Stimulated activated naive CD8-positive, alpha-beta T cell treated with anti-CD3 and anti-CD28 coated beads, Interleukin-15, Interleukin-2, amounts not matched to agents 100 ng/mL and 50 ng/mL, for 24 hours (primary cell): Measurements from ENCODE around the gene ESCO1.

ENCODE experiments used
- H3K27ac Mint-ChIP-seq: one replicate; pipeline ENCODE4 v1.8.0; 2021; ENCODE audit warnings: mild to moderate bottlenecking, mixed read lengths
- H3K27me3 Mint-ChIP-seq: one replicate; pipeline ENCODE4 v1.8.0; 2021; ENCODE audit warnings: mixed read lengths
- H3K36me3 Mint-ChIP-seq: one replicate; pipeline ENCODE4 v1.8.0; 2021; ENCODE audit warnings: low read depth, mixed read lengths
- H3K4me1 Mint-ChIP-seq: one replicate; pipeline ENCODE4 v1.8.0; 2021; ENCODE audit warnings: low read depth, mixed read lengths
- H3K4me3 Mint-ChIP-seq: one replicate; pipeline ENCODE4 v1.8.0; 2021; ENCODE audit warnings: mild to moderate bottlenecking, mixed read lengths
- H3K9me3 Mint-ChIP-seq: one replicate; pipeline ENCODE4 v1.8.0; 2021; ENCODE audit warnings: mixed read lengths

Gene ESCO1

GRCh38 chr18:21538230-21538629, 62.3 kb downstream of the ESCO1 start:
- peaks cover 18% of the 10 kb centered on the region for H3K36me3 Mint-ChIP-seq
- H3K9me3 Mint-ChIP-seq: no peaks in the 10 kb centered on the region
- no peak overlapping the region for H3K4me3 Mint-ChIP-seq
- H3K4me1 Mint-ChIP-seq: no peaks in the 10 kb centered on the region
- H3K27ac Mint-ChIP-seq: no peak overlapping the region
- no peaks in the 10 kb centered on the region for H3K27me3 Mint-ChIP-seq

- Mint-ChIP-seq H3K9me3 (no peaks in the 10 kb centered on the region), H3K4me3 (no peak overlapping the region), H3K36me3 (peaks cover 42% of the 10 kb centered on the region), H3K27ac (no peak overlapping the region), H3K27me3 (no peaks in the 10 kb centered on the region), H3K4me1 (no peaks in the 10 kb centered on the region)
These were observed 66.2 kb downstream of the ESCO1 start for GRCh38 chr18:21534327-21534726.

DNA sequence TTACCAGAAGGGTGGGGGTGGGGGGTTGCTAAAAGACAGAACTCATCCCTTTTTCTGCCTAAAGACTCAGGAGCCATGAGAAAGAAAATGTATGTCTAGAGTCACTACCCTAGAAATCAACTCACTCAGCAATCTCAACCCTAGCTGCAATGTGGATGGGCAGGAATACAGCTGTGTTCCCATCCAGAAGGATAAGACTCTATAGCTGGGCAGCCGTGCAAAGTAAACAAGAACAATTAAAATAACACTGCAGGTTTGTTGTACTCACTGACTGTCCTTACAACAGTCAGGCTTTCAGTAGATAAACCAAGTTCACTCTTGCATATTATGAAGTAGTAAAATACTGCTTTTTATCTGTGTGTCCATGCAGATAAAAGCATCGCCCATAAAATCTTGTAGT, 74.0 kb downstream of the ESCO1 start:
- H3K36me3 Mint-ChIP-seq: peaks cover 60% of the 10 kb centered on the region
- H3K9me3 Mint-ChIP-seq: no peaks in the 10 kb centered on the region
- no peak overlapping the region for H3K4me3 Mint-ChIP-seq
- no peaks in the 10 kb centered on the region for H3K4me1 Mint-ChIP-seq
- H3K27me3 Mint-ChIP-seq: no peaks in the 10 kb centered on the region
- no peak overlapping the region for H3K27ac Mint-ChIP-seq

DNA sequence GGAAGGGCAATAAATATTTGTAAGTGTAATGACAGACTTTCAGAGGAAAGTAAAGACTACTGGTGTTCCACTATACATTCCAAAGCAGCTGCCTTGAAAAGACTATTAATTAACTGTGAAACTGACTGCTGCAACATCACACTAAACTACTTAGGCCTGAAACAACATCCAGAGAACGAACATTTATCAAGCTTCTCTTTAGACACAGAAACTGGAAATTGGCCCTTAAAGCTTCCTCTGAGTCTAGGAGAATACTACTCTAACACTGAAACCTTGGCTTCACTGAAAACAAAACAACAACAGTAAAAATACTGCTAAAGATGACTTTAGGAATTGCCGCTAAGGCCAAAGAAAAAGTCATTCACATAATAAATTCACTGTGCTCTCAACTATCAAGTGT, 74.6 kb downstream of the ESCO1 start:
- no peak overlapping the region for H3K4me3 Mint-ChIP-seq
- H3K36me3 Mint-ChIP-seq: peaks cover 59% of the 10 kb centered on the region
- H3K4me1 Mint-ChIP-seq: no peaks in the 10 kb centered on the region
- H3K27me3 Mint-ChIP-seq: no peaks in the 10 kb centered on the region
- H3K9me3 Mint-ChIP-seq: no peaks in the 10 kb centered on the region
- peak overlapping the region; percentile 33 for H3K27ac Mint-ChIP-seq

- no peaks in the 10 kb centered on the region for H3K27me3 Mint-ChIP-seq
- H3K36me3 Mint-ChIP-seq: peaks cover 45% of the 10 kb centered on the region
- H3K4me3 Mint-ChIP-seq: no peak overlapping the region
- no peaks in the 10 kb centered on the region for H3K4me1 Mint-ChIP-seq
- H3K27ac Mint-ChIP-seq: no peak overlapping the region
- H3K9me3 Mint-ChIP-seq: no peaks in the 10 kb centered on the region
These were observed 78.0 kb downstream of the ESCO1 start for GRCh38 chr18:21522530-21522929.

DNA sequence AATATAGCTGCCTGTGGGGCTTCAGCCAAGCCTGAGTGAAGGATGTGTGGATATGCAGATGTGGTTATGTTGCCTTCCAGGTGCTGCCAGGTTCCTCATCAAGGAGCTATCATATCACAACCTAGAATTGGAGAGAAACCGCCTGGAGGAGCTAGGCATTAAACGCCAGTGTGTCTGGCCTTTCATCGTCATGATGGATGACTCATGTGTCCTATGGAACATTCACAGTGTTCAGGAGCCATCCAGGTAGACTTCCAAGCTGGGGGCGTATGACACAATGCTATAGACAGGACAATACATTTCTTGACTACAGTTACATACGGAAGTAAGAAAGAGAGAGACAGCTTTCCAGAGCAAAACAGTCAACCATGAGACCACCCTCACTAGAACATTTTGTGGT, 86.8 kb downstream of the ESCO1 start:
- Mint-ChIP-seq H3K27ac (no peak overlapping the region), H3K27me3 (no peaks in the 10 kb centered on the region), H3K36me3 (peaks cover 34% of the 10 kb centered on the region), H3K4me1 (no peaks in the 10 kb centered on the region), H3K9me3 (peaks cover 3% of the 10 kb centered on the region), H3K4me3 (no peak overlapping the region)

GRCh38 chr18:21513292-21513691, 87.2 kb downstream of the ESCO1 start:
- H3K9me3 Mint-ChIP-seq: peaks cover 3% of the 10 kb centered on the region
- no peaks in the 10 kb centered on the region for H3K4me1 Mint-ChIP-seq
- H3K36me3 Mint-ChIP-seq: peaks cover 34% of the 10 kb centered on the region
- H3K27me3 Mint-ChIP-seq: no peaks in the 10 kb centered on the region
- H3K27ac Mint-ChIP-seq: no peak overlapping the region
- H3K4me3 Mint-ChIP-seq: no peak overlapping the region

- no peaks in the 10 kb centered on the region for H3K27me3 Mint-ChIP-seq
- no peak overlapping the region for H3K4me3 Mint-ChIP-seq
- no peak overlapping the region for H3K27ac Mint-ChIP-seq
- H3K9me3 Mint-ChIP-seq: peaks cover 3% of the 10 kb centered on the region
- no peaks in the 10 kb centered on the region for H3K4me1 Mint-ChIP-seq
- H3K36me3 Mint-ChIP-seq: peaks cover 21% of the 10 kb centered on the region
These were observed 91.4 kb downstream of the ESCO1 start for GRCh38 chr18:21509062-21509461.

DNA sequence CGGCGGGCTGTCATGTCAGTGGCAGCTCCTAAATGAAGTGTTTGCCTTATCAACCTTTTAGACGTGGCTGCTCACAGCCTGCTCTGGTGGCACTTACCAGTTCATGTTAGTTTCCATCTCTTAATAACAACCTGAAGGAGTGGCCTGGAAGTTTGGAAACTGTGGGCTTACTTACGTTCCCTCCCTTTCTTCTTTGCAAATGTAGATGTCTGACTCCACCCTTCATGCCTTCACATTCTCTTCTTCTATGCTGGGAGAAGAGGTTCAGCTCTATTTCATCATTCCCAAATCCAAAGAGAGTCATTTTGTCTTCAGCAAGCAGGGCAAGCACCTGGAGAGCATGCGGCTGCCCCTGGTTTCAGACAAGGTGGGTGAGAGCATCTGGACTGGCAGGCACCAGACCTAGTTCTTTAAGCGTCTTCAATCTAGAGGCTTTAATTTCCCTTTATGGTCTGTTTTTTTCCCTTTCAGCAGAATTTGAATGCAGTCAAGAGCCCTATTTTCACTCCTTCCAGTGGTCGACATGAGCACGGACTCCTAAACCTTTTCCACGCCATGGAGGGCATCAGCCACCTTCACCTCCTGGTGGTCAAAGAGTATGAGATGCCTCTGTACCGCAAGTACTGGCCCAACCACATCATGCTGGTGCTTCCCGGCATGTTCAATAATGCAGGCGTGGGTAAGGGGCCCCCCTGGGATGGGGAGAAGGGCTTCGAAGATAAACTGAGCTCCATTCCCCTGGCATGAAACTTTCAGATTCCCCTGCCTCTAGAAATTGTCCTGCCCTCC, 92.4 kb downstream of the ESCO1 start:
- no peak overlapping the region for H3K27ac Mint-ChIP-seq
- H3K4me3 Mint-ChIP-seq: no peak overlapping the region
- peaks cover 3% of the 10 kb centered on the region for H3K9me3 Mint-ChIP-seq
- H3K36me3 Mint-ChIP-seq: peaks cover 13% of the 10 kb centered on the region
- no peaks in the 10 kb centered on the region for H3K27me3 Mint-ChIP-seq
- no peaks in the 10 kb centered on the region for H3K4me1 Mint-ChIP-seq

DNA sequence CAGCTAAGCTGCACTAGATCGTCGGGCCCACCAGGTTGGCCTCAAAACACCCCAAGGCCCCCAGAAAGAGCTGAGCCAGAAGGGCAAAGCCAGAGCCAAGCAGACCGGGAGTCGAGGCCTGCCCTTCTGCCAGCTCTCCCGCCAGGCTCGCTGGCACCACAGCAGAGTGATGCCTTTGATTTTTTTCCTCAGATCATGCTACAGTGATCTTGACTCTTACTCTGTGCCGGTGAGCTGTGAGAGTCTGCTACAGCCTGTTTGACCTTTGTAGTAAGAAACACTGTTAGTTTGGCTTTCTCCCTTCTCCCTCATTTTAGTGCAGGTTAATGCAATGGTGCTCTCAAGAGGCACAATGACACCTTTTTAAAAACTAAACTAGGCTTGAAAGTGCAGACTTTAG, 97.8 kb downstream of the ESCO1 start:
- Mint-ChIP-seq H3K4me1 (no peaks in the 10 kb centered on the region), H3K27me3 (no peaks in the 10 kb centered on the region), H3K9me3 (no peaks in the 10 kb centered on the region), H3K27ac (no peak overlapping the region), H3K4me3 (no peak overlapping the region), H3K36me3 (no peaks in the 10 kb centered on the region)

- H3K4me1 Mint-ChIP-seq: no peaks in the 10 kb centered on the region
These were observed 100.5 kb downstream of the ESCO1 start for GRCh38 chr18:21499997-21500396.

GRCh38 chr18:21496277-21496835, 104.1 kb downstream of the ESCO1 start:
- Mint-ChIP-seq H3K27me3 (no peaks in the 10 kb centered on the region), H3K9me3 (no peaks in the 10 kb centered on the region)

More at GRCh38 chr18:21499997-21500396, 100.5 kb downstream of the ESCO1 start:
- Mint-ChIP-seq H3K36me3 (no peaks in the 10 kb centered on the region), H3K4me3 (no peak overlapping the region), H3K9me3 (no peaks in the 10 kb centered on the region), H3K27me3 (no peaks in the 10 kb centered on the region), H3K27ac (no peak overlapping the region)

GRCh38 chr18:21490748-21491147, 109.8 kb downstream of the ESCO1 start:
- H3K4me3 Mint-ChIP-seq: no peak overlapping the region
- no peaks in the 10 kb centered on the region for H3K4me1 Mint-ChIP-seq
- peaks cover 7% of the 10 kb centered on the region for H3K27me3 Mint-ChIP-seq

More at GRCh38 chr18:21496277-21496835, 104.1 kb downstream of the ESCO1 start:
- Mint-ChIP-seq H3K4me1 (no peaks in the 10 kb centered on the region), H3K4me3 (no peak overlapping the region), H3K27ac (no peak overlapping the region), H3K36me3 (no peaks in the 10 kb centered on the region)

GRCh38 chr18:21489919-21490495, 110.5 kb downstream of the ESCO1 start:
- Mint-ChIP-seq H3K4me3 (no peak overlapping the region), H3K27me3 (peaks cover 7% of the 10 kb centered on the region), H3K36me3 (no peaks in the 10 kb centered on the region), H3K9me3 (no peaks in the 10 kb centered on the region), H3K27ac (no peak overlapping the region), H3K4me1 (no peaks in the 10 kb centered on the region)

More at GRCh38 chr18:21490748-21491147, 109.8 kb downstream of the ESCO1 start:
- H3K9me3 Mint-ChIP-seq: no peaks in the 10 kb centered on the region
- H3K36me3 Mint-ChIP-seq: no peaks in the 10 kb centered on the region
- no peak overlapping the region for H3K27ac Mint-ChIP-seq

GRCh38 chr18:21489119-21489750, 111.3 kb downstream of the ESCO1 start:
- Mint-ChIP-seq H3K4me1 (no peaks in the 10 kb centered on the region), H3K27me3 (peaks cover 7% of the 10 kb centered on the region), H3K4me3 (no peak overlapping the region), H3K36me3 (no peaks in the 10 kb centered on the region), H3K9me3 (no peaks in the 10 kb centered on the region), H3K27ac (no peak overlapping the region)
